Measurements from ENCODE around the gene COQ6.

Gene COQ6

DNA sequence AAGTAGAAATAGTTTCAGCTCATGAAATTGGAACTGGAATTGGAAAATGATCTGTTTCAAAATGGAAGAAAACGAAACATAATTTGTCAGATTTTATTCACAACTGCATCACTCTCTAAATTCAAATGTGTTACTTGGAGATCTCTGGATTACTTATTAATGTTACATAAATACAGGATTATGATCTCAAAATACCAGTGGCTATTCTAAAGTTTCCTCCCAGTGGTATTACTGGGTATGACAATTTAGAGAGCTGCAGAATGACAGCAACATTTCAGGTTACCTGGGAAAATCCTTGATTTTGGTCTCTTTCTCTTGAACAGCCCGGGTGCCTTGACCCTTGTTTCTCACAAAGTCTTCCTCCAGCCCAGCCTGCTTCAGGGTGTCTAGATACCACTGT is 14.4 kb upstream of the COQ6 start:
- no peak for DNase-seq (ENCODE audit: low spot score)
- TF ChIP-seq, protein P1, sequence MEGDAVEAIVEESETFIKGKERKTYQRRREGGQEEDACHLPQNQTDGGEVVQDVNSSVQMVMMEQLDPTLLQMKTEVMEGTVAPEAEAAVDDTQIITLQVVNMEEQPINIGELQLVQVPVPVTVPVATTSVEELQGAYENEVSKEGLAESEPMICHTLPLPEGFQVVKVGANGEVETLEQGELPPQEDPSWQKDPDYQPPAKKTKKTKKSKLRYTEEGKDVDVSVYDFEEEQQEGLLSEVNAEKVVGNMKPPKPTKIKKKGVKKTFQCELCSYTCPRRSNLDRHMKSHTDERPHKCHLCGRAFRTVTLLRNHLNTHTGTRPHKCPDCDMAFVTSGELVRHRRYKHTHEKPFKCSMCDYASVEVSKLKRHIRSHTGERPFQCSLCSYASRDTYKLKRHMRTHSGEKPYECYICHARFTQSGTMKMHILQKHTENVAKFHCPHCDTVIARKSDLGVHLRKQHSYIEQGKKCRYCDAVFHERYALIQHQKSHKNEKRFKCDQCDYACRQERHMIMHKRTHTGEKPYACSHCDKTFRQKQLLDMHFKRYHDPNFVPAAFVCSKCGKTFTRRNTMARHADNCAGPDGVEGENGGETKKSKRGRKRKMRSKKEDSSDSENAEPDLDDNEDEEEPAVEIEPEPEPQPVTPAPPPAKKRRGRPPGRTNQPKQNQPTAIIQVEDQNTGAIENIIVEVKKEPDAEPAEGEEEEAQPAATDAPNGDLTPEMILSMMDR (IDR thresholded peaks at IDR 0.05; ENCODE audit: extremely low read depth, missing control alignments), result no peak

DNA sequence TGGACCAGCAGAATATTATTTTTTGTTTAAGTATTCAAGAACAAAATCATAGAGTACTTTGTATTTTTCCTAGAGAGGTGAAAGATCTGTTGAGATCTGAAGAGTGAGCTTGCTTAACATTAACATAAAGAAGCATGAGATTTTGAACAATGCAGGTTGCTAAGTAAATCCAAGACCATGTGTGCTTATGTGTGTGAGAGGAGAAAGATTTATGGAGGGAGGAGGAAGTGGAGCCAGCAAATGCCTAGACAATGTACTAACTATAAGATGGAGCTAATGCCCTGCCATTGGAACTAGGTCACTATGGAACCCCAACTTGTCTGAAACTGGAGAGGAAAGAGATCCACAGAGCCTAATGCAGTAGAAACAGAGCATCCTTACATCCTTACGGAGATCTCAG is 13.6 kb upstream of the COQ6 start:
- DNase-seq (ENCODE audit: low spot score), result no peak
- TF ChIP-seq, protein P1 (IDR thresholded peaks at IDR 0.05; ENCODE audit: extremely low read depth, missing control alignments), result no peak

DNA sequence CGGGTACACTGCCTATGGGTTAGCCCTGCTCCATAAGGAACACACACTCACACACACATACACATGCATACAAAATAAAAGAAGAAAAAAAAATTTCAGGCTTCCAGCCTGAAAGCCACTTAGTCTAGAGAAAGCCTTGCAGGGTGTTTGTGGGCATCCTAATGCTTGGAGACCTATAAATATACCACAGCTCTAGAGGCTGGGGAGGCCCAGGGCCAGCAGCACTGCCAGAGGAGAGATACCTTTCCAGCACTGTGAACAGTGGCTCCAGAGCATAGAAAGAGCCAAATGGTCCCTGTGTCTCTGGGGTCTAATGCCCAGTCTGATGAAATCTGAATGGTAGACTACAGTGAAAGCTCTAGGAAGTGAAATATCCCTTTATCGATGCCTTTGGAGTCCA is 13.1 kb upstream of the COQ6 start:
- TF ChIP-seq, protein P1 (IDR thresholded peaks at IDR 0.05; ENCODE audit: extremely low read depth, missing control alignments), result no peak
- no peak for DNase-seq (ENCODE audit: low spot score)

DNA sequence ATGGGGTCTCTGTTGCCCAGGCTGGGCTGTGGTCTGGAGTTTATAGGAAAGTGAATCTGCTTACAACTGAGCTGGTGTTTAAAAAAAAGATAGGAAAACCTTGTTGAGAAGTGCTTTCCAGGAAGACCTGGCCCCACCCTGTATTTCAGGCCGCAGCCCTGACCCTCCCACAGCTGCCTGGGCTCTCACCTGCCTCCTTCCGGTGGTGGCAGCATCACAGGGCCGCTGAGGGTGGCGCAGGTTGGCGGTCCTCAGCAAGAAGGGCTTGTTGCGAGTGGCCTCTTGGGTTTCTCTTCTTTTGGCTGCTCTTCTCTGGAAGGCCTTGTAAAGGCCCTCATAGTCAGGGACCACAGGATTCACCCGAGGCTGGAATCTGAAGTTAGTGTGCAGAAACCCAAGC is 7.9 kb upstream of the COQ6 start:
- TF ChIP-seq, protein P1 (IDR thresholded peaks at IDR 0.05; ENCODE audit: extremely low read depth, missing control alignments), result no peak
- no peak for DNase-seq (ENCODE audit: low spot score)

DNA sequence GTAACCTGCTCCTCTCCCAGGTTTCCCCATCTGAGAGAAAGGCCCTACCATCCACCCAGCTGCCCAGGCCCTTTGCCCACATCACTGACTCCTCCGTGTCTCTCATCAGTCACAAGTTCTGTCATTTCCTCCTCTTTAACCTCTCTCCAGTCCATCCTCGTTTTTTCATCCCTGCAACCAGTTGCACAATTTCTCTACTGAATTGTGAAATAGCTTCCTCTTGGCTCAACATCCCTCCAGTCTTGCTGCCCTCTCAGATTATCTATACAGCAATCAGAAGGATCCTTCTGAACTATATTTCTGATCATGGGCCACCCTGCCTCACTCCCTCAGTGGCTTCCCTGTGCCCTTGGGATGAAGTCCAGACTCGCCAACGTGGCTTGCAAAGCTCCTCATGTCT is 7.0 kb upstream of the COQ6 start:
- TF ChIP-seq, protein P1 (IDR thresholded peaks at IDR 0.05; ENCODE audit: extremely low read depth, missing control alignments), result no peak
- no peak for DNase-seq (ENCODE audit: low spot score)

DNA sequence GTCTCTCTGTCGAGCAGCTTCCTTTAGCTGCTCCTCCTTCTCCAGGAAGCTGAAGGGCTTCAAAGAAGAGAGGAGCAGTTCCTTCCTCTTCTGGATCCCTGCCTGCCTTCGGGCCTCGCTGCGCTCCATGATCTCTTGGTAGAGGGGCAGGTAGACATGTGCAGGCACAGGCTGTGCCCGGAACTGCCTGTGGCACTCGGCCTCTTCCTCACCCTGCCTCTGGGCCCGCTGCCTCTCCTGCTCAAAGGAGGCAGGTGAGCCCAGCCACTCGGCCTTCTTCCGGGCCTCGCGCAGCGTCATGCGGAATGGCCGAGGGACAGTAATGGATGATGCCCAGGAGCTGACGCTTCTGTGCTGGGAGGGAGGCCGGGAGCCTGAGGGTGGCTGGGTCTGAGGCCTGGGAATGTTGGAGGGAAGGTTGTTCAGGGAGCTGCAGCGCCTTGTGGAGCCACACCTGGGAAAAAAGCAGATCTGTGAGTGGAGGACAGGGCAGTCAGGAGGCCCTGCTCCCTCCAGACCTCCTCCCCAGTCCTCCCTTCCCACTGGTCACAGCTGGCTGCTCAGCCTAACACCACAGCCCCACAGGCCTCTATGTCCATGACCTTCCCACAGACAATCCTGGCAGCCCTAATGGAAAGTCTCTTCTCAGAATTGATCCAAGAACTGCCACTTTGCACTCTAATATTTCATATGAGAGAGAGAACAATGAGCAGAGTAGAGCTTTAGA is 5.5 kb upstream of the COQ6 start:
- no peak for DNase-seq (ENCODE audit: low spot score)
- TF ChIP-seq, protein P1 (IDR thresholded peaks at IDR 0.05; ENCODE audit: extremely low read depth, missing control alignments), result no peak

DNA sequence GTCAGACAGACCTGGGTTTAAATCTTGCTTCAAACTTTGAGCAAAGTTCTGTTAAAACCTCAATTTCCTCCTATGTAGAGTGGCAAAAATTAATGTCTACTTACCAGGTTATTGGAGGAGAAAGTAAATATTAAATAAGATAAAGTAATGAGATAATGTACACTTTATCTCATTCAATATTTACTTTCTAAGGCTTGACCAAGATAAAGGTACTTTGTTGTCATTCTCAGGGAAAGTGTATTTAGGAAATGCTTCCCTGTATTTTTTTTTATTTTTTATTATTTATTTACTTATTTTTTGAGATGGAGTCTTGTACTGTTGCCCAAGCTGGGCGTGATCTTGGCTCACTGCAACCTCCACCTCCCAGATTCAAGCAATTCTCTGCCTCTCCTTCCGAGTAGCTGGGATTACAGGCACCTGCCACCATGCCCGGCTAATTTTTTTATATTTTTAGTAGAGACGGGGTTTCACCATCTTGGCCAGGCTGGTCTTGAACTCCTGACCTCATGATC is 4.9 kb upstream of the COQ6 start:
- TF ChIP-seq, protein P1 (IDR thresholded peaks at IDR 0.05; ENCODE audit: extremely low read depth, missing control alignments), result no peak
- no peak for DNase-seq (ENCODE audit: low spot score)

Measured in GM20000 (cell line).